H9 (cell line): ENCODE measurements around the gene KDM4F. TPM values are rescaled to one million over a fixed set of nuclear protein-coding genes. Genes with fewer than 3 reads are reported as not detected.

ENCODE experiments used
- DNase-seq: peaks from one replicate; pipeline ENCODE4 v3.0.0-alpha.2; 2017
- H2AFZ ChIP-seq: one replicate; pipeline ENCODE4 v1.6.1; 2013; ENCODE audit warnings: mild to moderate bottlenecking, low read length, control low read depth, moderate library complexity
- H2AK5ac ChIP-seq: 2 replicates; pipeline ENCODE4 v1.6.1; 2013; ENCODE audit warnings: low read length, control low read depth, mixed read lengths; ENCODE audit not compliant: insufficient read length
- H2BK120ac ChIP-seq: one replicate; pipeline ENCODE4 v1.6.1; 2013; ENCODE audit warnings: low read depth, mild to moderate bottlenecking, low read length, control low read depth, inconsistent platforms; ENCODE audit not compliant: poor library complexity, severe bottlenecking
- H2BK12ac ChIP-seq: 2 replicates; pipeline ENCODE4 v1.6.1; 2013; ENCODE audit warnings: low read length, control low read depth, mixed read lengths, low read depth; ENCODE audit not compliant: insufficient read length
- H2BK15ac ChIP-seq: 2 replicates; pipeline ENCODE4 v1.6.1; 2013; ENCODE audit warnings: low read depth, low read length, control low read depth
- H2BK20ac ChIP-seq: one replicate; pipeline ENCODE4 v1.6.1; 2013; ENCODE audit warnings: low read depth, mild to moderate bottlenecking, low read length, control low read depth, inconsistent platforms; ENCODE audit not compliant: poor library complexity, severe bottlenecking
- H2BK5ac ChIP-seq: 2 replicates; pipeline ENCODE4 v1.6.1; 2013; ENCODE audit warnings: low read length, control low read depth, mixed read lengths; ENCODE audit not compliant: insufficient read length
- H3K14ac ChIP-seq: 2 replicates; pipeline ENCODE4 v1.6.1; 2013; ENCODE audit warnings: low read length, control low read depth; ENCODE audit not compliant: insufficient read depth
- H3K18ac ChIP-seq: 2 replicates; pipeline ENCODE4 v1.6.1; 2013; ENCODE audit warnings: low read depth, mild to moderate bottlenecking, mixed read lengths, low read length, control low read depth; ENCODE audit not compliant: insufficient read length
- H3K23ac ChIP-seq: 2 replicates; pipeline ENCODE4 v1.6.1; 2013; ENCODE audit warnings: low read length, control low read depth, mixed read lengths, low read depth; ENCODE audit not compliant: insufficient read length
- H3K23me2 ChIP-seq: 2 replicates; pipeline ENCODE4 v1.6.1; 2013; ENCODE audit warnings: low read depth, mild to moderate bottlenecking, mixed read lengths, low read length, control low read depth; ENCODE audit not compliant: insufficient read length, poor library complexity, severe bottlenecking
- H3K27ac ChIP-seq: 2 replicates; pipeline ENCODE4 v1.5.1; 2013; ENCODE audit warnings: low read length, control low read depth, mixed read lengths, low read depth; ENCODE audit not compliant: insufficient read length
- H3K27me3 ChIP-seq: 2 replicates; pipeline ENCODE4 v1.6.1; 2013; ENCODE audit warnings: low read length, control low read depth, inconsistent platforms; ENCODE audit not compliant: insufficient read depth
- H3K4ac ChIP-seq: 2 replicates; pipeline ENCODE4 v1.6.1; 2013; ENCODE audit warnings: low read depth, mild to moderate bottlenecking, control low read depth, inconsistent platforms, low read length, moderate library complexity
- H3K4me1 ChIP-seq: 2 replicates; pipeline ENCODE4 v1.6.1; 2013; ENCODE audit warnings: low read length, control low read depth, inconsistent platforms; ENCODE audit not compliant: insufficient read depth
- H3K4me2 ChIP-seq: 2 replicates; pipeline ENCODE4 v1.6.1; 2013; ENCODE audit warnings: low read length, control low read depth, mixed read lengths; ENCODE audit not compliant: insufficient read length, insufficient read depth
- H3K56ac ChIP-seq: 2 replicates; pipeline ENCODE4 v1.6.1; 2013; ENCODE audit warnings: low read depth, mild to moderate bottlenecking, mixed read lengths, low read length, control low read depth; ENCODE audit not compliant: insufficient read length
- H3K79me1 ChIP-seq: 2 replicates; pipeline ENCODE4 v1.6.1; 2013; ENCODE audit warnings: low read depth, mild to moderate bottlenecking, moderate library complexity, low read length, control low read depth, inconsistent platforms; ENCODE audit not compliant: insufficient read depth, poor library complexity, severe bottlenecking
- H3K79me2 ChIP-seq: 2 replicates; pipeline ENCODE4 v1.6.1; 2013; ENCODE audit warnings: low read length, control low read depth, inconsistent platforms; ENCODE audit not compliant: insufficient read depth
- H3K9ac ChIP-seq: 2 replicates; pipeline ENCODE4 v1.6.1; 2013; ENCODE audit warnings: low read length, control low read depth, mixed read lengths; ENCODE audit not compliant: insufficient read length; ENCODE audit errors: extremely low read depth
- H3K9me3 ChIP-seq: one replicate; pipeline ENCODE4 v1.6.1; 2013; ENCODE audit warnings: low read depth, low read length, inconsistent platforms; ENCODE audit not compliant: control insufficient read depth
- H3T11ph ChIP-seq: one replicate; pipeline ENCODE4 v1.6.1; 2013; ENCODE audit warnings: mild to moderate bottlenecking, low read length, control low read depth, inconsistent platforms
- H4K20me1 ChIP-seq: one replicate; pipeline ENCODE4 v1.6.1; 2013; ENCODE audit not compliant: control insufficient read depth, insufficient read length, insufficient read depth
- H4K5ac ChIP-seq: 2 replicates; pipeline ENCODE4 v1.6.1; 2013; ENCODE audit warnings: low read depth, mild to moderate bottlenecking, mixed read lengths, low read length, control low read depth; ENCODE audit not compliant: insufficient read length
- H4K8ac ChIP-seq: replicated peaks from 2 replicates; pipeline ENCODE4 v1.6.1; 2013; ENCODE audit warnings: low read length, control low read depth, mixed read lengths, low read depth; ENCODE audit not compliant: insufficient read length
- H4K91ac ChIP-seq: 2 replicates; pipeline ENCODE4 v1.6.1; 2013; ENCODE audit warnings: low read depth, mild to moderate bottlenecking, moderate library complexity, mixed read lengths, low read length, control low read depth; ENCODE audit not compliant: insufficient read length
- H3K27ac Mint-ChIP-seq, 3 experiments: 2 replicates in 2 of 3; 3 replicates in 1 of 3; pipeline ENCODE4 v1.8.0; 2020 to 2021; ENCODE audit warnings: mixed read lengths in 3 of 3, mild to moderate bottlenecking in 1 of 3, moderate library complexity in 1 of 3
- H3K27me3 Mint-ChIP-seq: 2 replicates; pipeline ENCODE4 v1.8.0; 2021; ENCODE audit warnings: low read depth, mild to moderate bottlenecking, moderate library complexity, mixed read lengths
- H3K36me3 Mint-ChIP-seq, 3 experiments: 2 replicates in 2 of 3; 3 replicates in 1 of 3; pipeline ENCODE4 v1.8.0; 2020 to 2021; ENCODE audit warnings: low read depth in 3 of 3, mixed read lengths in 3 of 3; ENCODE audit not compliant: insufficient read depth in 1 of 3
- H3K4me1 Mint-ChIP-seq, 2 experiments: 2 replicates each; pipeline ENCODE4 v1.8.0; 2020; ENCODE audit warnings: mixed read lengths in 2 of 2
- H3K4me3 Mint-ChIP-seq, 2 experiments: 2 replicates in 1 of 2; 3 replicates in 1 of 2; pipeline ENCODE4 v1.8.0; 2020 to 2021; ENCODE audit warnings: mild to moderate bottlenecking in 2 of 2, mixed read lengths in 2 of 2, moderate library complexity in 1 of 2
- H3K9me3 Mint-ChIP-seq, 2 experiments: 2 replicates in 1 of 2; 3 replicates in 1 of 2; pipeline ENCODE4 v1.8.0; 2020; ENCODE audit warnings: mild to moderate bottlenecking in 2 of 2, mixed read lengths in 2 of 2, moderate library complexity in 1 of 2
- CTCF ChIP-seq: fragments of 200-600 bp; sonication (generic); conservative IDR thresholded peaks from 3 replicates; pipeline ENCODE4 v1.8.0; 2021; ENCODE audit warnings: antibody characterized with exemption, mild to moderate bottlenecking
- WGBS: extraction: QIAGEN DNeasy Blood & Tissue Kit; methylation state at CpG from one replicate; pipeline ENCODE4 v1.1.7; 2013; ENCODE audit warnings: missing lambda C conversion rate, low lambda C conversion rate, mixed read lengths; ENCODE audit not compliant: insufficient read length; ENCODE audit errors: extremely low coverage; 5-methylcytosine and 5-hydroxymethylcytosine counted together
- total RNA-seq: library from RNA; stranded (reverse); gene quantifications from 2 replicates; pipeline ENCODE4 v1.2.1, GENCODE V29; 2021

KDM4F gene
- total RNA-seq, 1 experiment from 2014 or later, result not detected

- Histone ChIP-seq H3K56ac (no peak overlapping the region), H4K91ac (no peak overlapping the region), H2AFZ (no peak overlapping the region), H3K4ac (no peak overlapping the region), H3K18ac (peak overlapping the region; percentile 19), H3K4me2 (no peak overlapping the region), H2BK120ac (no peak overlapping the region), H3K79me1 (no peaks in the 10 kb centered on the region), H2AK5ac (no peak overlapping the region), H4K5ac (no peak overlapping the region), H2BK20ac (no peak overlapping the region), H3K4me1 (peaks cover 3% of the 10 kb centered on the region; the same call in 1 of the 2 replicates), H3K9me3 (no peaks in the 10 kb centered on the region), H3K27me3 (no peaks in the 10 kb centered on the region), H3T11ph (no peak overlapping the region), H3K14ac (no peak overlapping the region), H3K23ac (no peak overlapping the region), H2BK12ac (no peak overlapping the region), H2BK15ac (no peak overlapping the region), H3K79me2 (no peaks in the 10 kb centered on the region), H3K23me2 (no peaks in the 10 kb centered on the region), H4K20me1 (no peaks in the 10 kb centered on the region), H4K8ac (no peak overlapping the region), H2BK5ac (no peak overlapping the region), H3K9ac (no peak overlapping the region), H3K27ac (no peak overlapping the region)
- TF ChIP-seq CTCF, result no peak
- no peak for DNase-seq
- H3K9me3 Mint-ChIP-seq, result no peaks in the 10 kb centered on the region
- H3K27me3 Mint-ChIP-seq, result peaks cover 18% of the 10 kb centered on the region
- H3K27ac Mint-ChIP-seq, result no peak overlapping the region
- no CpG with 5 or more reads among the region's 4 CpGs for WGBS
- H3K4me1 Mint-ChIP-seq, result peaks cover 6 to 11% of the 10 kb centered on the region in 2 experiments
- H3K4me3 Mint-ChIP-seq, result no peak overlapping the region
- no peaks in the 10 kb centered on the region for H3K36me3 Mint-ChIP-seq
These were observed 32.2 kb downstream of the KDM4F start for GRCh38 chr11:95081412-95081811.
